Liver (tissue), 9 donors: ENCODE data around the gene CLEC5A. TPM values are rescaled to one million over a fixed set of nuclear protein-coding genes. Genes with fewer than 3 reads are reported as not detected.

Experiments used
- DNase-seq: peaks from one replicate; pipeline ENCODE4 v3.0.0-alpha.2; 2017; ENCODE audit warnings: low spot score
- H3K27ac ChIP-seq, 2 donors: one replicate each; pipeline ENCODE4 v1.7.0; 2013; ENCODE audit warnings: inconsistent platforms in 2 of 2, low read length in 2 of 2, control low read depth in 1 of 2, low read depth in 1 of 2, mild to moderate bottlenecking in 1 of 2
- H3K27me3 ChIP-seq, 4 donors: one replicate each; pipeline versions ENCODE4 v1.6.1 to v1.7.0; 2013; ENCODE audit warnings: low read length in 3 of 4, inconsistent platforms in 1 of 4, mild to moderate bottlenecking in 1 of 4, moderate library complexity in 1 of 4; ENCODE audit not compliant: control insufficient read depth in 4 of 4, insufficient read depth in 4 of 4
- H3K36me3 ChIP-seq, 4 donors: one replicate each; pipeline versions ENCODE4 v1.6.1 to v1.7.0; 2013; ENCODE audit warnings: low read length in 3 of 4, mild to moderate bottlenecking in 3 of 4, low read depth in 1 of 4, moderate library complexity in 1 of 4; ENCODE audit not compliant: control insufficient read depth in 4 of 4, insufficient read depth in 3 of 4
- H3K4me1 ChIP-seq, 4 donors: one replicate each; pipeline versions ENCODE4 v1.6.1 to v1.7.0; 2013; ENCODE audit warnings: low read length in 3 of 4, mild to moderate bottlenecking in 3 of 4, moderate library complexity in 1 of 4; ENCODE audit not compliant: control insufficient read depth in 4 of 4, insufficient read depth in 4 of 4
- H3K4me3 ChIP-seq, 3 donors: one replicate each; pipeline versions ENCODE4 v1.6.1 to v1.7.0; 2013; ENCODE audit warnings: low read length in 3 of 3, control low read depth in 1 of 3, low read depth in 1 of 3, mild to moderate bottlenecking in 1 of 3
- H3K9ac ChIP-seq, 2 donors: one replicate each; pipeline ENCODE4 v1.7.0; 2013; ENCODE audit warnings: low read length in 2 of 2, mild to moderate bottlenecking in 2 of 2, moderate library complexity in 2 of 2, control low read depth in 1 of 2, low read depth in 1 of 2
- H3K9me3 ChIP-seq, 4 donors: one replicate each; pipeline versions ENCODE4 v1.6.1 to v1.7.0; 2013; ENCODE audit warnings: low read length in 3 of 4; ENCODE audit not compliant: control insufficient read depth in 4 of 4
- ATF3 ChIP-seq: IDR thresholded peaks from 2 replicates; pipeline ENCODE4 v1.6.1; 2016; ENCODE audit warnings: antibody characterized with exemption
- CTCF ChIP-seq: fragments of 150-350 bp; IDR thresholded peaks from 2 replicates; pipeline ENCODE4 v1.5.1; 2017; ENCODE audit warnings: improper control_type of control experiment, low read depth, low read length; ENCODE audit not compliant: missing input control
- EGR1 ChIP-seq, 2 donors: IDR thresholded peaks; 2 replicates each; pipeline ENCODE4 v1.6.1; 2016 to 2018; ENCODE audit warnings: antibody characterized with exemption in 2 of 2, low read depth in 2 of 2
- FOXA1 ChIP-seq: IDR thresholded peaks from 2 replicates; pipeline ENCODE4 v1.6.1; 2016; ENCODE audit warnings: antibody characterized with exemption
- HNF4A ChIP-seq, 2 donors: conservative IDR thresholded peaks; 2 replicates each; pipeline ENCODE4 v1.6.1; 2016; ENCODE audit warnings: antibody characterized with exemption in 2 of 2, mild to moderate bottlenecking in 2 of 2
- HNF4G ChIP-seq: IDR thresholded peaks from 2 replicates; pipeline ENCODE4 v1.6.1; 2016; ENCODE audit warnings: antibody characterized with exemption
- JUND ChIP-seq, 2 donors: IDR thresholded peaks; 2 replicates each; pipeline ENCODE4 v1.6.1; 2016; ENCODE audit warnings: antibody characterized with exemption in 2 of 2
- MAX ChIP-seq: IDR thresholded peaks from 2 replicates; pipeline ENCODE4 v1.6.1; 2016; ENCODE audit warnings: antibody characterized with exemption
- RAD21 ChIP-seq, 2 donors: IDR thresholded peaks; 2 replicates each; pipeline ENCODE4 v1.6.1; 2016; ENCODE audit warnings: antibody characterized with exemption in 2 of 2, mild to moderate bottlenecking in 2 of 2
- REST ChIP-seq: IDR thresholded peaks from 2 replicates; pipeline ENCODE4 v1.6.1; 2016; ENCODE audit warnings: antibody characterized with exemption, mild to moderate bottlenecking
- RXRA ChIP-seq, 2 donors: IDR thresholded peaks; 2 replicates each; pipeline ENCODE4 v1.6.1; 2017 to 2018; ENCODE audit warnings: antibody characterized with exemption in 2 of 2, mild to moderate bottlenecking in 1 of 2
- SP1 ChIP-seq: IDR thresholded peaks from 2 replicates; pipeline ENCODE4 v1.6.1; 2018; ENCODE audit warnings: antibody characterized with exemption, mild to moderate bottlenecking
- TAF1 ChIP-seq: conservative IDR thresholded peaks from 2 replicates; pipeline ENCODE4 v1.6.1; 2016; ENCODE audit warnings: antibody characterized with exemption, mild to moderate bottlenecking
- YY1 ChIP-seq: IDR thresholded peaks from 2 replicates; pipeline ENCODE4 v1.6.1; 2016; ENCODE audit warnings: antibody characterized with exemption, mild to moderate bottlenecking
- ZBTB33 ChIP-seq: IDR thresholded peaks from 2 replicates; pipeline ENCODE4 v1.6.1; 2016; ENCODE audit warnings: antibody characterized with exemption
- WGBS: extraction: QIAGEN DNeasy Blood & Tissue Kit; methylation state at CpG from one replicate; pipeline ENCODE4 v1.1.7; 2013; 5-methylcytosine and 5-hydroxymethylcytosine counted together
- polyA plus RNA-seq, 2 donors: library from polyadenylated mRNA; stranded (reverse) in 1 of 2; unstranded in 1 of 2; fragments of 200-250 nt in 1 of 2; fragments of >200 nt in 1 of 2; fragmentation: Nextera tagmentation in 1 of 2; extraction: Ambion mirVana in 1 of 2; gene quantifications; one replicate each; pipeline versions ENCODE4 v1.2.1 to v1.2.3, GENCODE V29; 2013 to 2015
- total RNA-seq, 2 donors: library from RNA; depleted of rRNA; stranded (reverse); fragments of >200 nt; gene quantifications; one replicate each; pipeline ENCODE4 v1.2.3, GENCODE V29; 2014
- donor health status: healthy.
- donor health status: healthy.
- donor health status: healthy.
- donor health status: healthy.
- donor health status: healthy.

The CLEC5A gene
- total and polyA plus RNA-seq, 4 donors = 0.10 to 2.9 (median 0.33) TPM

- WGBS = 84% methylated on average over 2 of the region's 2 CpGs
- Histone ChIP-seq H3K36me3 (no peaks in the 10 kb centered on the region), H3K9ac (no peak overlapping the region), H3K27ac (no peak overlapping the region), H3K4me1 (no peaks in the 10 kb centered on the region), H3K4me3 (no peak overlapping the region), H3K27me3 (no peaks in the 10 kb centered on the region), H3K9me3 (no peaks in the 10 kb centered on the region)
- TF ChIP-seq ZBTB33 (no peak), EGR1 (IDR thresholded peaks at IDR 0.05; ENCODE audit: low read depth in 2 of 2) (no peak), HNF4A (conservative IDR thresholded peaks at IDR 0.05) (no peak), RXRA (IDR thresholded peaks at IDR 0.05) (no peak), HNF4G (no peak), YY1 (no peak)
- no peak for DNase-seq
Measured at GRCh38 chr7:141992156-141992555, 45.4 kb upstream of the CLEC5A start.

- Histone ChIP-seq H3K27ac (peak overlapping the region in 1 of 2 donors; percentile 43), H3K9me3 (no peaks in the 10 kb centered on the region), H3K4me3 (no peak overlapping the region), H3K36me3 (no peaks in the 10 kb centered on the region), H3K9ac (no peak overlapping the region), H3K27me3 (peaks cover 0 to under 1% (median 0%) of the 10 kb centered on the region in 4 donors), H3K4me1 (no peaks in the 10 kb centered on the region)
- 83% methylated on average over 6 of the region's 6 CpGs for WGBS
- TF ChIP-seq REST (no peak), TAF1 (no peak), ATF3 (no peak), JUND (IDR thresholded peaks at IDR 0.05) (no peak), YY1 (no peak), MAX (no peak), RXRA (IDR thresholded peaks at IDR 0.05) (no peak), HNF4A (conservative IDR thresholded peaks at IDR 0.05) (no peak), FOXA1 (no peak), SP1 (no peak), RAD21 (IDR thresholded peaks at IDR 0.05) (no peak), ZBTB33 (no peak), HNF4G (no peak), CTCF (no peak)
- no peak for DNase-seq
Measured at GRCh38 chr7:141991140-141991539, 44.4 kb upstream of the CLEC5A start.
